H9 (cell line): Measurements from ENCODE around the gene TMEM178B. TPM values are rescaled to one million over a fixed set of nuclear protein-coding genes. Genes with fewer than 3 reads are reported as not detected.

Experiments
- DNase-seq: peaks from one replicate; pipeline ENCODE4 v3.0.0-alpha.2; 2017
- H2AFZ ChIP-seq: one replicate; pipeline ENCODE4 v1.6.1; 2013; ENCODE audit warnings: mild to moderate bottlenecking, low read length, control low read depth, moderate library complexity
- H2AK5ac ChIP-seq: 2 replicates; pipeline ENCODE4 v1.6.1; 2013; ENCODE audit warnings: low read length, control low read depth, mixed read lengths; ENCODE audit not compliant: insufficient read length
- H2BK120ac ChIP-seq: one replicate; pipeline ENCODE4 v1.6.1; 2013; ENCODE audit warnings: low read depth, mild to moderate bottlenecking, low read length, control low read depth, inconsistent platforms; ENCODE audit not compliant: poor library complexity, severe bottlenecking
- H2BK12ac ChIP-seq: 2 replicates; pipeline ENCODE4 v1.6.1; 2013; ENCODE audit warnings: low read length, control low read depth, mixed read lengths, low read depth; ENCODE audit not compliant: insufficient read length
- H2BK15ac ChIP-seq: 2 replicates; pipeline ENCODE4 v1.6.1; 2013; ENCODE audit warnings: low read depth, low read length, control low read depth
- H2BK20ac ChIP-seq: one replicate; pipeline ENCODE4 v1.6.1; 2013; ENCODE audit warnings: low read depth, mild to moderate bottlenecking, low read length, control low read depth, inconsistent platforms; ENCODE audit not compliant: poor library complexity, severe bottlenecking
- H2BK5ac ChIP-seq: 2 replicates; pipeline ENCODE4 v1.6.1; 2013; ENCODE audit warnings: low read length, control low read depth, mixed read lengths; ENCODE audit not compliant: insufficient read length
- H3K14ac ChIP-seq: 2 replicates; pipeline ENCODE4 v1.6.1; 2013; ENCODE audit warnings: low read length, control low read depth; ENCODE audit not compliant: insufficient read depth
- H3K18ac ChIP-seq: 2 replicates; pipeline ENCODE4 v1.6.1; 2013; ENCODE audit warnings: low read depth, mild to moderate bottlenecking, mixed read lengths, low read length, control low read depth; ENCODE audit not compliant: insufficient read length
- H3K23ac ChIP-seq: 2 replicates; pipeline ENCODE4 v1.6.1; 2013; ENCODE audit warnings: low read length, control low read depth, mixed read lengths, low read depth; ENCODE audit not compliant: insufficient read length
- H3K23me2 ChIP-seq: 2 replicates; pipeline ENCODE4 v1.6.1; 2013; ENCODE audit warnings: low read depth, mild to moderate bottlenecking, mixed read lengths, low read length, control low read depth; ENCODE audit not compliant: insufficient read length, poor library complexity, severe bottlenecking
- H3K27ac ChIP-seq: 2 replicates; pipeline ENCODE4 v1.5.1; 2013; ENCODE audit warnings: low read length, control low read depth, mixed read lengths, low read depth; ENCODE audit not compliant: insufficient read length
- H3K27me3 ChIP-seq: 2 replicates; pipeline ENCODE4 v1.6.1; 2013; ENCODE audit warnings: low read length, control low read depth, inconsistent platforms; ENCODE audit not compliant: insufficient read depth
- H3K4ac ChIP-seq: 2 replicates; pipeline ENCODE4 v1.6.1; 2013; ENCODE audit warnings: low read depth, mild to moderate bottlenecking, control low read depth, inconsistent platforms, low read length, moderate library complexity
- H3K4me1 ChIP-seq: 2 replicates; pipeline ENCODE4 v1.6.1; 2013; ENCODE audit warnings: low read length, control low read depth, inconsistent platforms; ENCODE audit not compliant: insufficient read depth
- H3K4me2 ChIP-seq: 2 replicates; pipeline ENCODE4 v1.6.1; 2013; ENCODE audit warnings: low read length, control low read depth, mixed read lengths; ENCODE audit not compliant: insufficient read length, insufficient read depth
- H3K56ac ChIP-seq: 2 replicates; pipeline ENCODE4 v1.6.1; 2013; ENCODE audit warnings: low read depth, mild to moderate bottlenecking, mixed read lengths, low read length, control low read depth; ENCODE audit not compliant: insufficient read length
- H3K79me1 ChIP-seq: 2 replicates; pipeline ENCODE4 v1.6.1; 2013; ENCODE audit warnings: low read depth, mild to moderate bottlenecking, moderate library complexity, low read length, control low read depth, inconsistent platforms; ENCODE audit not compliant: insufficient read depth, poor library complexity, severe bottlenecking
- H3K79me2 ChIP-seq: 2 replicates; pipeline ENCODE4 v1.6.1; 2013; ENCODE audit warnings: low read length, control low read depth, inconsistent platforms; ENCODE audit not compliant: insufficient read depth
- H3K9ac ChIP-seq: 2 replicates; pipeline ENCODE4 v1.6.1; 2013; ENCODE audit warnings: low read length, control low read depth, mixed read lengths; ENCODE audit not compliant: insufficient read length; ENCODE audit errors: extremely low read depth
- H3K9me3 ChIP-seq: one replicate; pipeline ENCODE4 v1.6.1; 2013; ENCODE audit warnings: low read depth, low read length, inconsistent platforms; ENCODE audit not compliant: control insufficient read depth
- H3T11ph ChIP-seq: one replicate; pipeline ENCODE4 v1.6.1; 2013; ENCODE audit warnings: mild to moderate bottlenecking, low read length, control low read depth, inconsistent platforms
- H4K20me1 ChIP-seq: one replicate; pipeline ENCODE4 v1.6.1; 2013; ENCODE audit not compliant: control insufficient read depth, insufficient read length, insufficient read depth
- H4K5ac ChIP-seq: 2 replicates; pipeline ENCODE4 v1.6.1; 2013; ENCODE audit warnings: low read depth, mild to moderate bottlenecking, mixed read lengths, low read length, control low read depth; ENCODE audit not compliant: insufficient read length
- H4K8ac ChIP-seq: replicated peaks from 2 replicates; pipeline ENCODE4 v1.6.1; 2013; ENCODE audit warnings: low read length, control low read depth, mixed read lengths, low read depth; ENCODE audit not compliant: insufficient read length
- H4K91ac ChIP-seq: 2 replicates; pipeline ENCODE4 v1.6.1; 2013; ENCODE audit warnings: low read depth, mild to moderate bottlenecking, moderate library complexity, mixed read lengths, low read length, control low read depth; ENCODE audit not compliant: insufficient read length
- H3K27ac Mint-ChIP-seq, 3 experiments: 2 replicates in 2 of 3; 3 replicates in 1 of 3; pipeline ENCODE4 v1.8.0; 2020 to 2021; ENCODE audit warnings: mixed read lengths in 3 of 3, mild to moderate bottlenecking in 1 of 3, moderate library complexity in 1 of 3
- H3K27me3 Mint-ChIP-seq: 2 replicates; pipeline ENCODE4 v1.8.0; 2021; ENCODE audit warnings: low read depth, mild to moderate bottlenecking, moderate library complexity, mixed read lengths
- H3K36me3 Mint-ChIP-seq, 3 experiments: 2 replicates in 2 of 3; 3 replicates in 1 of 3; pipeline ENCODE4 v1.8.0; 2020 to 2021; ENCODE audit warnings: low read depth in 3 of 3, mixed read lengths in 3 of 3; ENCODE audit not compliant: insufficient read depth in 1 of 3
- H3K4me1 Mint-ChIP-seq, 2 experiments: 2 replicates each; pipeline ENCODE4 v1.8.0; 2020; ENCODE audit warnings: mixed read lengths in 2 of 2
- H3K4me3 Mint-ChIP-seq, 2 experiments: 2 replicates in 1 of 2; 3 replicates in 1 of 2; pipeline ENCODE4 v1.8.0; 2020 to 2021; ENCODE audit warnings: mild to moderate bottlenecking in 2 of 2, mixed read lengths in 2 of 2, moderate library complexity in 1 of 2
- H3K9me3 Mint-ChIP-seq, 2 experiments: 2 replicates in 1 of 2; 3 replicates in 1 of 2; pipeline ENCODE4 v1.8.0; 2020; ENCODE audit warnings: mild to moderate bottlenecking in 2 of 2, mixed read lengths in 2 of 2, moderate library complexity in 1 of 2
- WGBS: extraction: QIAGEN DNeasy Blood & Tissue Kit; methylation state at CpG from one replicate; pipeline ENCODE4 v1.1.7; 2013; ENCODE audit warnings: missing lambda C conversion rate, low lambda C conversion rate, mixed read lengths; ENCODE audit not compliant: insufficient read length; ENCODE audit errors: extremely low coverage; 5-methylcytosine and 5-hydroxymethylcytosine counted together
- total RNA-seq: library from RNA; stranded (reverse); gene quantifications from 2 replicates; pipeline ENCODE4 v1.2.1, GENCODE V29; 2021
- TF ChIP-seq, protein P1 (sequence below): fragments of 200-600 bp; sonication (generic); conservative IDR thresholded peaks from 3 replicates; pipeline ENCODE4 v1.8.0; 2021; ENCODE audit warnings: antibody characterized with exemption, mild to moderate bottlenecking

TMEM178B gene
- total RNA-seq, 1 experiment from 2014 or later: 11.3 TPM

- Mint-ChIP-seq H3K36me3 (no peaks in the 10 kb centered on the region), H3K9me3 (no peaks in the 10 kb centered on the region), H3K4me1 (peaks cover 11% of the 10 kb centered on the region in 2 experiments), H3K27ac (no peak overlapping the region), H3K4me3 (no peak overlapping the region), H3K27me3 (no peaks in the 10 kb centered on the region; the same call in 1 of the 2 replicates)
- Histone ChIP-seq H4K20me1 (no peaks in the 10 kb centered on the region), H3T11ph (no peak overlapping the region), H3K4me1 (no peaks in the 10 kb centered on the region), H3K27me3 (no peaks in the 10 kb centered on the region), H2BK120ac (no peak overlapping the region), H3K23me2 (no peaks in the 10 kb centered on the region), H2BK12ac (no peak overlapping the region), H3K56ac (no peak overlapping the region), H3K18ac (no peak overlapping the region), H3K4me2 (no peak overlapping the region), H3K79me2 (no peaks in the 10 kb centered on the region), H3K4ac (no peak overlapping the region), H2BK5ac (no peak overlapping the region), H2AK5ac (no peak overlapping the region), H2BK20ac (no peak overlapping the region), H2BK15ac (no peak overlapping the region), H3K14ac (no peak overlapping the region), H4K5ac (no peak overlapping the region), H3K27ac (no peak overlapping the region), H4K8ac (no peak overlapping the region), H3K9ac (no peak overlapping the region), H3K9me3 (no peaks in the 10 kb centered on the region), H4K91ac (no peak overlapping the region), H3K79me1 (no peaks in the 10 kb centered on the region), H2AFZ (no peak overlapping the region), H3K23ac (no peak overlapping the region)
- no CpG with 5 or more reads among the region's 2 CpGs for WGBS
- no peak for DNase-seq
- TF ChIP-seq, protein P1, sequence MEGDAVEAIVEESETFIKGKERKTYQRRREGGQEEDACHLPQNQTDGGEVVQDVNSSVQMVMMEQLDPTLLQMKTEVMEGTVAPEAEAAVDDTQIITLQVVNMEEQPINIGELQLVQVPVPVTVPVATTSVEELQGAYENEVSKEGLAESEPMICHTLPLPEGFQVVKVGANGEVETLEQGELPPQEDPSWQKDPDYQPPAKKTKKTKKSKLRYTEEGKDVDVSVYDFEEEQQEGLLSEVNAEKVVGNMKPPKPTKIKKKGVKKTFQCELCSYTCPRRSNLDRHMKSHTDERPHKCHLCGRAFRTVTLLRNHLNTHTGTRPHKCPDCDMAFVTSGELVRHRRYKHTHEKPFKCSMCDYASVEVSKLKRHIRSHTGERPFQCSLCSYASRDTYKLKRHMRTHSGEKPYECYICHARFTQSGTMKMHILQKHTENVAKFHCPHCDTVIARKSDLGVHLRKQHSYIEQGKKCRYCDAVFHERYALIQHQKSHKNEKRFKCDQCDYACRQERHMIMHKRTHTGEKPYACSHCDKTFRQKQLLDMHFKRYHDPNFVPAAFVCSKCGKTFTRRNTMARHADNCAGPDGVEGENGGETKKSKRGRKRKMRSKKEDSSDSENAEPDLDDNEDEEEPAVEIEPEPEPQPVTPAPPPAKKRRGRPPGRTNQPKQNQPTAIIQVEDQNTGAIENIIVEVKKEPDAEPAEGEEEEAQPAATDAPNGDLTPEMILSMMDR: no peak
Measured at GRCh38 chr7:141300816-141301215, 227.0 kb downstream of the TMEM178B start.
